Lower leg skin (tissue), 4 donors: Measurements from ENCODE around the gene PRLH. TPM values are rescaled to one million over a fixed set of nuclear protein-coding genes. Genes with fewer than 3 reads are reported as not detected.

Experiments used
- DNase-seq, 2 donors: peaks; one replicate each; pipeline ENCODE4 v3.0.0-alpha.2; 2019; ENCODE audit warnings: low spot score in 2 of 2
- H3K4me3 ChIP-seq: fragments of 200-600 bp; sonication (generic); 2 replicates; pipeline ENCODE4 v1.5.1; 2017; ENCODE audit warnings: mild to moderate bottlenecking, low read depth; ENCODE audit not compliant: poor library complexity, severe bottlenecking
- POLR2A ChIP-seq, 2 donors: fragments of 450-650 bp; IDR thresholded peaks; one replicate each; pipeline ENCODE4 v1.6.1; 2016 to 2017; ENCODE audit warnings: antibody characterized with exemption in 2 of 2, mild to moderate bottlenecking in 1 of 2, moderate library complexity in 1 of 2
- WGBS, 2 donors: methylation state at CpG; one replicate each; pipeline ENCODE4 v1.1.5; 2018; 5-methylcytosine and 5-hydroxymethylcytosine counted together
- intact Hi-C: fragments of 100-400 bp; cut with DNase I; formaldehyde crosslinking; loops from one replicate; pipeline ENCODE4 v1.15.0; 2023; ENCODE audit warnings: low total_unique reads
- total RNA-seq, 4 donors: library from RNA; depleted of rRNA; stranded (reverse); fragments of >200 nt; gene quantifications; one replicate each; pipeline ENCODE4 v1.1.0, GENCODE V29; 2016
- TF ChIP-seq, protein P1 (sequence below), 3 donors: fragments of 450-650 bp; IDR thresholded peaks; one replicate each; pipeline ENCODE4 v1.5.1; 2016; ENCODE audit warnings: antibody characterized with exemption in 3 of 3, mild to moderate bottlenecking in 3 of 3, moderate library complexity in 2 of 3

PRLH gene, protein sequence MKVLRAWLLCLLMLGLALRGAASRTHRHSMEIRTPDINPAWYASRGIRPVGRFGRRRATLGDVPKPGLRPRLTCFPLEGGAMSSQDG
- total RNA-seq, result not detected

DNA sequence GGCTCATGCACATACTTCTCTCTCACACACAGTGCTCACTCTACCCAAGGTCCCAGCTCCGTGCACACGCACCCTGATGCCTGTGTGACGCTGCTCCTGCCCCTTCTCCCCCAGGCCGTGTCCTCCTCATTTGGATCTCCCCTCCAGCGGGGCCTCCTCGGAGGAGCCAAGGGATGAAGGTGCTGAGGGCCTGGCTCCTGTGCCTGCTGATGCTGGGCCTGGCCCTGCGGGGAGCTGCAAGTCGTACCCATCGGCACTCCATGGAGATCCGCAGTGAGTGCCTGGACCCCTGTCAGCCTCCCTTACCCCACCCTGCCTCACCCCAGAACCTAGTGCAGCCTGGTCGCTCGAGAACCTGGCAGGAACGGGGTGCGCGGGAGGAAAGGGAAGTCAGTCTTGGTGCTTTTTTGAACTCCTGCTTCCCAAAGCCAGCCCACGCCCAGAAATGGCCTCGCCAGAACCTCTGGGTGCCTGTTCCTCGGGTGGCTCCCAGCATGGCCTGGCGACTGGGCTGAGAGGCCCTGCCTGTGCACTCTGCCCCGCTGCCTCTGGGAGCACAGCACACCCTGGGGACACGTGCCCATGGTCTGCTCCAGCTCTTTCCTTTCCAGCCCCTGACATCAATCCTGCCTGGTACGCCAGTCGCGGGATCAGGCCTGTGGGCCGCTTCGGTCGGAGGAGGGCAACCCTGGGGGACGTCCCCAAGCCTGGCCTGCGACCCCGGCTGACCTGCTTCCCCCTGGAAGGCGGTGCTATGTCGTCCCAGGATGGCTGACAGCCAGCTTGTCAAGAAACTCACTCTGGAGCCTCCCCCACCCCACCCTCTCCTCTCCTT lies at the start of gene PRLH:
TSS of gene PRLH (plus strand) at position 174 of the 835 bp plus-strand sequence. CDS start at position 174, 0 bp downstream.
- peak in 1 of 2 donors; percentile 82 for DNase-seq
- TF ChIP-seq, protein P1, sequence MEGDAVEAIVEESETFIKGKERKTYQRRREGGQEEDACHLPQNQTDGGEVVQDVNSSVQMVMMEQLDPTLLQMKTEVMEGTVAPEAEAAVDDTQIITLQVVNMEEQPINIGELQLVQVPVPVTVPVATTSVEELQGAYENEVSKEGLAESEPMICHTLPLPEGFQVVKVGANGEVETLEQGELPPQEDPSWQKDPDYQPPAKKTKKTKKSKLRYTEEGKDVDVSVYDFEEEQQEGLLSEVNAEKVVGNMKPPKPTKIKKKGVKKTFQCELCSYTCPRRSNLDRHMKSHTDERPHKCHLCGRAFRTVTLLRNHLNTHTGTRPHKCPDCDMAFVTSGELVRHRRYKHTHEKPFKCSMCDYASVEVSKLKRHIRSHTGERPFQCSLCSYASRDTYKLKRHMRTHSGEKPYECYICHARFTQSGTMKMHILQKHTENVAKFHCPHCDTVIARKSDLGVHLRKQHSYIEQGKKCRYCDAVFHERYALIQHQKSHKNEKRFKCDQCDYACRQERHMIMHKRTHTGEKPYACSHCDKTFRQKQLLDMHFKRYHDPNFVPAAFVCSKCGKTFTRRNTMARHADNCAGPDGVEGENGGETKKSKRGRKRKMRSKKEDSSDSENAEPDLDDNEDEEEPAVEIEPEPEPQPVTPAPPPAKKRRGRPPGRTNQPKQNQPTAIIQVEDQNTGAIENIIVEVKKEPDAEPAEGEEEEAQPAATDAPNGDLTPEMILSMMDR (IDR thresholded peaks at IDR 0.05), result no peak
- TF ChIP-seq POLR2A (IDR thresholded peaks at IDR 0.05), result no peak
- no peak within 1 kb of the TSS for H3K4me3 ChIP-seq
- WGBS, 2 donors, result 75 to 78% methylated on average over 26 to 30 of the region's 32 CpGs
- intact Hi-C loops, result no loop called here

DNA sequence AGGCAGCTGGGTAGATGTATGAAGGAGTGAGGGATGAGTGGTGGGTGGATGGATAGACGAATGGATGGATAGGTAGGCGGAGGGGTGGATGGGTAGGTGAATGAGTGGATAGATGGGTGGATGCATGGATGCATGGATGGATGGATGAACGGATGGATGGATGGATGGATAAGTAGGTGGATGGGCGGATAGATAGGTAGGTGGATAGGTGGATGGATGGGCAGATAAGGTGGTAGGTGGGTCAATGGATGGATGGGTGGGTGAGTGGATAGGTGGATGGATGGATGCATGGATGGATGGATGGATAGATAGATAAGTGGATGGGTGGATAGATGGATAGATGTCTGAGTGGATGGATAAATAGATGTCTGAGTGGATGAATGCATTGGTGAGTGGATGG lies 49.2 kb upstream of the PRLH start:
- no peak overlapping the region for H3K4me3 ChIP-seq
- 92 to 93% methylated on average over 4 of the region's 4 CpGs for WGBS, 2 donors
- DNase-seq, result no peak
- intact Hi-C loops, result loop anchor here (10.0 kb wide), 1 partner anchor 228 kb away; no protein-coding TSS in a partner anchor
- no peak for TF ChIP-seq POLR2A (IDR thresholded peaks at IDR 0.05)
- TF ChIP-seq, protein P1 (IDR thresholded peaks at IDR 0.05), result no peak

GRCh38 chr2:237517990-237518389 lies 48.4 kb upstream of the PRLH start:
- H3K4me3 ChIP-seq, result no peak overlapping the region
- WGBS, 2 donors, result 92 to 98% methylated on average over 1 of the region's 1 CpG
- TF ChIP-seq, protein P1 (IDR thresholded peaks at IDR 0.05), result no peak
- no peak for TF ChIP-seq POLR2A (IDR thresholded peaks at IDR 0.05)
- DNase-seq, result no peak
- intact Hi-C loops, result loop anchor here (10.0 kb wide), 1 partner anchor 227 kb away; no protein-coding TSS in a partner anchor

- 64 to 75% methylated on average over 13 to 14 of the region's 14 CpGs for WGBS, 2 donors
- H3K4me3 ChIP-seq, result no peak overlapping the region
- TF ChIP-seq POLR2A (IDR thresholded peaks at IDR 0.05), result no peak
- TF ChIP-seq, protein P1 (IDR thresholded peaks at IDR 0.05), result no peak
- intact Hi-C loops, result loop anchor here (10.0 kb wide), 1 partner anchor 225 kb away; no protein-coding TSS in a partner anchor
- DNase-seq, result no peak
These were observed 46.7 kb upstream of the PRLH start for GRCh38 chr2:237519506-237520245.

DNA sequence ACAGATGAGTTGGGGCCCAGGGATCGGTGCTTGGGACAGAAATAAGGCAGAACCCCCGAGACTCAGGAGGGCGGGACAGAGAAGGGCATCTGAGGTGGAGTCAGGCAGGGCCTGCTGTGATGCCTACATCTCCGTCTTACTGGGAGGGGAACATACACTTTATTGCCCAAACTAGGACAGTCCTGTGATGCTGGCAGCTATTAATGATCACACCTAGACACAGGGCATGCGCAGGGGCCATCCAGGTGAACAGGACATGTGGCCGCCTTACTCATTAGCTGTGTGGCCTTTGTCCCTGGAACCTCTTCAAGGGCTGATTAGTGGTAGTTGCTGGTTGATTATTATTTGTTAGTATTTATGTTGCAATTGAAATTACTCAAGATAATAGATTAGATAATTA lies 46.1 kb upstream of the PRLH start:
- DNase-seq, result no peak
- WGBS, 2 donors, result 96 to 98% methylated on average over 6 of the region's 6 CpGs
- intact Hi-C loops, result no loop called here
- H3K4me3 ChIP-seq, result no peak overlapping the region
- no peak for TF ChIP-seq POLR2A (IDR thresholded peaks at IDR 0.05)
- TF ChIP-seq, protein P1 (IDR thresholded peaks at IDR 0.05), result no peak
